ENCODE results near the gene PRUNE2.
A peak's percentile ranks its signal among the peaks of the same experiment; 100 is the strongest.

Gene PRUNE2

GRCh38 chr9:76664120-76664519 lies 241.8 kb downstream of the PRUNE2 start:
- peak overlapping the region; percentile 37 for H3K23ac ChIP-seq (ENCODE audit: low read length)
- H3K36me3 ChIP-seq (ENCODE audit: control insufficient read depth, insufficient read depth, low read length): no peaks in the 10 kb centered on the region
- H3K4me3 ChIP-seq (ENCODE audit: low read length): no peak overlapping the region
- H3K79me1 ChIP-seq (ENCODE audit: low read length): no peaks in the 10 kb centered on the region
- H2AK5ac ChIP-seq (ENCODE audit: low read length): no peak overlapping the region
- no peaks in the 10 kb centered on the region for H3K79me2 ChIP-seq (ENCODE audit: control insufficient read depth, insufficient read depth, low read length)
- H2BK5ac ChIP-seq (ENCODE audit: low read length): no peak overlapping the region
- H2BK15ac ChIP-seq (replicated peaks; ENCODE audit: low read depth): no peak overlapping the region
- H3K27me3 ChIP-seq (ENCODE audit: insufficient read depth, low read length, poor library complexity): no peaks in the 10 kb centered on the region
- H4K5ac ChIP-seq (ENCODE audit: low read length): no peak overlapping the region
- peak overlapping the region; percentile 28 for H3K18ac ChIP-seq (ENCODE audit: low read length)
- peak overlapping the region; percentile 30 for H3K56ac ChIP-seq (ENCODE audit: low read length)
- H3K27ac ChIP-seq (ENCODE audit: low read depth, low read length): no peak overlapping the region
- WGBS (ENCODE audit: extremely low coverage, insufficient coverage, low lambda C conversion rate): no CpG with 5 or more reads among the region's 1 CpG
- H4K8ac ChIP-seq (ENCODE audit: low read depth, low read length): no peak overlapping the region
- no peak for DNase-seq
- H3K9ac ChIP-seq (ENCODE audit: low read length): no peak overlapping the region
- H2BK120ac ChIP-seq (ENCODE audit: low read depth, low read length): no peak overlapping the region
- no peak overlapping the region for H3K4ac ChIP-seq (ENCODE audit: low read depth, low read length)
- H3K4me2 ChIP-seq (ENCODE audit: low read length): no peak overlapping the region
- peaks cover 4% of the 10 kb centered on the region for H3K4me1 ChIP-seq (ENCODE audit: control insufficient read depth, low read depth, low read length)

- H3K4me2 ChIP-seq (ENCODE audit: low read length): no peak overlapping the region
- no peak overlapping the region for H3K4ac ChIP-seq (ENCODE audit: low read depth, low read length)
- H3K4me3 ChIP-seq (ENCODE audit: low read length): no peak overlapping the region
- H3K23ac ChIP-seq (ENCODE audit: low read length): no peak overlapping the region
- no peak overlapping the region for H2BK5ac ChIP-seq (ENCODE audit: low read length)
- H3K18ac ChIP-seq (ENCODE audit: low read length): no peak overlapping the region
- no peak overlapping the region for H3K56ac ChIP-seq (ENCODE audit: low read length)
- no peaks in the 10 kb centered on the region for H3K27me3 ChIP-seq (ENCODE audit: insufficient read depth, low read length, poor library complexity)
- no peak overlapping the region for H2BK15ac ChIP-seq (replicated peaks; ENCODE audit: low read depth)
- H2AK5ac ChIP-seq (ENCODE audit: low read length): no peak overlapping the region
- peak; percentile 93 for DNase-seq
- H3K4me1 ChIP-seq (ENCODE audit: control insufficient read depth, low read depth, low read length): peaks cover 4% of the 10 kb centered on the region
- H3K27ac ChIP-seq (ENCODE audit: low read depth, low read length): no peak overlapping the region
- H2BK120ac ChIP-seq (ENCODE audit: low read depth, low read length): no peak overlapping the region
- no peaks in the 10 kb centered on the region for H3K36me3 ChIP-seq (ENCODE audit: control insufficient read depth, insufficient read depth, low read length)
- H4K5ac ChIP-seq (ENCODE audit: low read length): no peak overlapping the region
- H3K9ac ChIP-seq (ENCODE audit: low read length): no peak overlapping the region
- no peaks in the 10 kb centered on the region for H3K79me1 ChIP-seq (ENCODE audit: low read length)
- no peaks in the 10 kb centered on the region for H3K79me2 ChIP-seq (ENCODE audit: control insufficient read depth, insufficient read depth, low read length)
- no CpG with 5 or more reads among the region's 6 CpGs for WGBS (ENCODE audit: extremely low coverage, insufficient coverage, low lambda C conversion rate)
- no peak overlapping the region for H4K8ac ChIP-seq (ENCODE audit: low read depth, low read length)
Measured at GRCh38 chr9:76662476-76663281, 243.2 kb downstream of the PRUNE2 start.

- H3K23ac ChIP-seq (ENCODE audit: low read length): no peak overlapping the region
- no peak overlapping the region for H3K9ac ChIP-seq (ENCODE audit: low read length)
- no peak overlapping the region for H2BK120ac ChIP-seq (ENCODE audit: low read depth, low read length)
- H3K79me1 ChIP-seq (ENCODE audit: low read length): no peaks in the 10 kb centered on the region
- no peaks in the 10 kb centered on the region for H3K79me2 ChIP-seq (ENCODE audit: control insufficient read depth, insufficient read depth, low read length)
- DNase-seq: peak; percentile 79
- H3K36me3 ChIP-seq (ENCODE audit: control insufficient read depth, insufficient read depth, low read length): no peaks in the 10 kb centered on the region
- no peak overlapping the region for H4K8ac ChIP-seq (ENCODE audit: low read depth, low read length)
- H3K18ac ChIP-seq (ENCODE audit: low read length): no peak overlapping the region
- H3K27ac ChIP-seq (ENCODE audit: low read depth, low read length): no peak overlapping the region
- no peak overlapping the region for H2BK5ac ChIP-seq (ENCODE audit: low read length)
- no peak overlapping the region for H3K4me3 ChIP-seq (ENCODE audit: low read length)
- peak overlapping the region; percentile 23 for H2BK15ac ChIP-seq (replicated peaks; ENCODE audit: low read depth)
- WGBS (ENCODE audit: extremely low coverage, insufficient coverage, low lambda C conversion rate): no CpG with 5 or more reads among the region's 6 CpGs
- peaks cover 6% of the 10 kb centered on the region for H3K4me1 ChIP-seq (ENCODE audit: control insufficient read depth, low read depth, low read length)
- no peaks in the 10 kb centered on the region for H3K27me3 ChIP-seq (ENCODE audit: insufficient read depth, low read length, poor library complexity)
- H3K4ac ChIP-seq (ENCODE audit: low read depth, low read length): no peak overlapping the region
- no peak overlapping the region for H3K4me2 ChIP-seq (ENCODE audit: low read length)
- no peak overlapping the region for H2AK5ac ChIP-seq (ENCODE audit: low read length)
- no peak overlapping the region for H4K5ac ChIP-seq (ENCODE audit: low read length)
- no peak overlapping the region for H3K56ac ChIP-seq (ENCODE audit: low read length)
Measured at GRCh38 chr9:76658510-76659231, 247.2 kb downstream of the PRUNE2 start.

GRCh38 chr9:76657265-76657664 lies 248.6 kb downstream of the PRUNE2 start:
- Histone ChIP-seq H3K4ac (ENCODE audit: low read depth, low read length) (no peak overlapping the region), H2BK120ac (ENCODE audit: low read depth, low read length) (no peak overlapping the region), H2AK5ac (ENCODE audit: low read length) (no peak overlapping the region), H2BK15ac (replicated peaks; ENCODE audit: low read depth) (no peak overlapping the region), H3K56ac (ENCODE audit: low read length) (no peak overlapping the region), H3K79me1 (ENCODE audit: low read length) (no peaks in the 10 kb centered on the region), H3K4me3 (ENCODE audit: low read length) (no peak overlapping the region), H2BK5ac (ENCODE audit: low read length) (no peak overlapping the region), H3K4me2 (ENCODE audit: low read length) (no peak overlapping the region), H3K27ac (ENCODE audit: low read depth, low read length) (no peak overlapping the region), H3K79me2 (ENCODE audit: control insufficient read depth, insufficient read depth, low read length) (no peaks in the 10 kb centered on the region), H3K36me3 (ENCODE audit: control insufficient read depth, insufficient read depth, low read length) (no peaks in the 10 kb centered on the region), H3K23ac (ENCODE audit: low read length) (no peak overlapping the region), H4K8ac (ENCODE audit: low read depth, low read length) (no peak overlapping the region), H3K9ac (ENCODE audit: low read length) (no peak overlapping the region), H3K4me1 (ENCODE audit: control insufficient read depth, low read depth, low read length) (peaks cover 8% of the 10 kb centered on the region), H3K18ac (ENCODE audit: low read length) (no peak overlapping the region), H3K27me3 (ENCODE audit: insufficient read depth, low read length, poor library complexity) (no peaks in the 10 kb centered on the region), H4K5ac (ENCODE audit: low read length) (no peak overlapping the region)
- no peak for DNase-seq

DNA sequence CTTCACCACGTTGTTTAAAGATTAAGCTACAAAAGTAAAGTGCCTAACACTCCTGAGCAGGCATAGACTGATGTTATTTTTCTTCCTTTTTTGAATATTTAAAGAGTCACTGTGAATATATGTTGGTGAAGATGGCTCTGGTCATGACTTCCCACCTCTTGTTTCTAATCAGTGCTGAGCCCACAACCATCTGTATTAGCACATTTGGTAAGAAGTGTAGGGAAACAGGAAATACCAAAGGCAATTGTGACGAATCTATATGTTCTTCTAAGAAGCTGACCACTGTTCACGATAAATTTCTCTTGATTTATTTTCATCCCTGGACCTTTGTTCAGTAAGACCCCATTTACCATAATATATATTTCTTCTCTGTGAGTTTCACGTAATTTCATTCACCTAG lies 249.9 kb downstream of the PRUNE2 start:
- Histone ChIP-seq H3K4ac (ENCODE audit: low read depth, low read length) (no peak overlapping the region), H3K27ac (ENCODE audit: low read depth, low read length) (no peak overlapping the region), H3K4me2 (ENCODE audit: low read length) (no peak overlapping the region), H2BK120ac (ENCODE audit: low read depth, low read length) (no peak overlapping the region), H3K79me2 (ENCODE audit: control insufficient read depth, insufficient read depth, low read length) (no peaks in the 10 kb centered on the region), H3K27me3 (ENCODE audit: insufficient read depth, low read length, poor library complexity) (no peaks in the 10 kb centered on the region), H3K36me3 (ENCODE audit: control insufficient read depth, insufficient read depth, low read length) (no peaks in the 10 kb centered on the region), H2AK5ac (ENCODE audit: low read length) (no peak overlapping the region), H3K9ac (ENCODE audit: low read length) (no peak overlapping the region), H3K79me1 (ENCODE audit: low read length) (no peaks in the 10 kb centered on the region), H2BK5ac (ENCODE audit: low read length) (no peak overlapping the region), H3K23ac (ENCODE audit: low read length) (no peak overlapping the region), H3K18ac (ENCODE audit: low read length) (no peak overlapping the region), H3K4me3 (ENCODE audit: low read length) (no peak overlapping the region), H2BK15ac (replicated peaks; ENCODE audit: low read depth) (no peak overlapping the region), H4K5ac (ENCODE audit: low read length) (no peak overlapping the region), H3K56ac (ENCODE audit: low read length) (no peak overlapping the region), H4K8ac (ENCODE audit: low read depth, low read length) (no peak overlapping the region), H3K4me1 (ENCODE audit: control insufficient read depth, low read depth, low read length) (peaks cover 16% of the 10 kb centered on the region)
- peak; percentile 61 for DNase-seq
- no CpG with 5 or more reads among the region's 4 CpGs for WGBS (ENCODE audit: extremely low coverage, insufficient coverage, low lambda C conversion rate)
